ENCODE data around the gene STON2. TPM values are rescaled to one million over a fixed set of nuclear protein-coding genes. Genes with fewer than 3 reads are reported as not detected.

The STON2 gene
- total RNA-seq, 2 experiments from 2014 or later: not detected

DNA sequence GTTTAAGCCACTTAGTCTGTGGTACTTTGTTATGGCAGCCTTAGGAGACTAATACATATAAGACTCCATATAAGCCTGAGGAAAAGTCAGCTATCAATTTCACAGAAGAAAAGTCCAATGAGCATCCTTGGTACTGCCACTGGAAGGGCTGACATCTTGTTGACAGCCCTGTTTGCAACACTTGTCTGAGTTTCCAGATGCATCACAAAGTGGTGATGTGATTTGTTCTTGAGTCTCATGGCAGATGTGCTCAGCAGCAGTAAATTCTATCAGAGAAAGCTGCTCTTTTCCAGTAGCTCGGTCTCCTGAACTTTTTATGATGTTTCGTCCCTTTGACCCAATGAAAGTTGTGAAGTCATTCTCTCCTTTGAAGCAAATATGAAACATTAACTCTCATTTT is 54.3 kb downstream of the STON2 start:
- no peaks in the 10 kb centered on the region for H3K36me3 Mint-ChIP-seq (ENCODE audit: low read depth)
- no peak overlapping the region for H3K27ac Mint-ChIP-seq
- no peaks in the 10 kb centered on the region for H3K4me1 ChIP-seq (ENCODE audit: insufficient read depth, low read length)
- no peak overlapping the region for H3K4me3 Mint-ChIP-seq
- H3K27me3 Mint-ChIP-seq: peaks cover 16% of the 10 kb centered on the region
- CTCF ChIA-PET: no interaction called here
- TF ChIP-seq, protein P1, sequence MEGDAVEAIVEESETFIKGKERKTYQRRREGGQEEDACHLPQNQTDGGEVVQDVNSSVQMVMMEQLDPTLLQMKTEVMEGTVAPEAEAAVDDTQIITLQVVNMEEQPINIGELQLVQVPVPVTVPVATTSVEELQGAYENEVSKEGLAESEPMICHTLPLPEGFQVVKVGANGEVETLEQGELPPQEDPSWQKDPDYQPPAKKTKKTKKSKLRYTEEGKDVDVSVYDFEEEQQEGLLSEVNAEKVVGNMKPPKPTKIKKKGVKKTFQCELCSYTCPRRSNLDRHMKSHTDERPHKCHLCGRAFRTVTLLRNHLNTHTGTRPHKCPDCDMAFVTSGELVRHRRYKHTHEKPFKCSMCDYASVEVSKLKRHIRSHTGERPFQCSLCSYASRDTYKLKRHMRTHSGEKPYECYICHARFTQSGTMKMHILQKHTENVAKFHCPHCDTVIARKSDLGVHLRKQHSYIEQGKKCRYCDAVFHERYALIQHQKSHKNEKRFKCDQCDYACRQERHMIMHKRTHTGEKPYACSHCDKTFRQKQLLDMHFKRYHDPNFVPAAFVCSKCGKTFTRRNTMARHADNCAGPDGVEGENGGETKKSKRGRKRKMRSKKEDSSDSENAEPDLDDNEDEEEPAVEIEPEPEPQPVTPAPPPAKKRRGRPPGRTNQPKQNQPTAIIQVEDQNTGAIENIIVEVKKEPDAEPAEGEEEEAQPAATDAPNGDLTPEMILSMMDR (IDR thresholded peaks at IDR 0.05): no peak
- no peak overlapping the region for H3K4me3 ChIP-seq (ENCODE audit: low read length)
- H3K4me1 Mint-ChIP-seq (ENCODE audit: low read depth): no peaks in the 10 kb centered on the region
- DNase-seq: no peak
- no peaks in the 10 kb centered on the region for H3K27me3 ChIP-seq (ENCODE audit: control insufficient read depth in 1 of 2, insufficient read depth in 2 of 2, low read length in 2 of 2)
- peaks cover 0 to 4% of the 10 kb centered on the region in 2 experiments for H3K9me3 ChIP-seq (ENCODE audit: control insufficient read depth in 1 of 2, insufficient read depth in 1 of 2, low read length in 2 of 2)
- H3K27ac ChIP-seq (ENCODE audit: low read depth in 1 of 2, low read length in 2 of 2): no peak overlapping the region
- POLR2A ChIA-PET: no interaction called here
- intact Hi-C loops (cut with DNase I, micrococcal nuclease): no loop called here
- no peaks in the 10 kb centered on the region for H3K36me3 ChIP-seq (ENCODE audit: insufficient read depth, low read length)
- no peak for ATAC-seq (ENCODE audit: poor library complexity)
- H3K9me3 Mint-ChIP-seq: no peaks in the 10 kb centered on the region

DNA sequence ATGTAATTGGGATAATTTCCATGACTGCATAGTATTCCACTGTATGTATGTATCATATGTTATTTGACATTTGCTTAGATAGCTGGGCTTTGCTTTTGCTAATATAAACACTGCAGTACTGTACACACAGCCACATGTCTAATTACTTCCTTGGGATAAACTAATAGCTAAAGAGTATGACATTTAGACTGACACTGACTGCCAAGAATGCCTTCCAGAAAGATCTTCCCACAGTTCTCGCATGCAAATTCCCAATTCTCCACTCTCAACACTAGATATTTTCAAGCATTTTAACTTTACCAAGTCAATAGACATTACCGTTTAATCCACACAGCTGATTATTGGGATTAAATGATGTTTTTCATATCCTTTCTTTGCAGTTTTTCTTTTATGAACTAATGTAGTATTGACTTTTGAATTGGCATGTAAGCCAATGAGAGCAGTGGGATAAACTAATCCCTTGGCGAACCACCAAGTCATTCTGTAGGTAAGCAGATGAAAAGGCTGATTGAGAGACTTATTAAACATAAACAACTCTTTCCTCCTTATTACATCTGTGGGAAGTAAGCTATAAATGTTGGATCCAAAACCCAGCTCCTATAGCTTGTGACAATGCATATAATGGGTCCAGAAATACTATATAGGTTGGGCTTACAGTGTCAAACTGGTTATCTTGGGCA is 55.5 kb downstream of the STON2 start:
- ChIA-PET POLR2A (no interaction called here), CTCF (interaction anchor here (1.1 kb wide), 1 partner anchor 11 kb away, joined by 3 read pairs; no protein-coding TSS in a partner anchor)
- Histone ChIP-seq H3K4me3 (ENCODE audit: low read length) (no peak overlapping the region), H3K4me1 (ENCODE audit: insufficient read depth, low read length) (no peaks in the 10 kb centered on the region), H3K36me3 (ENCODE audit: insufficient read depth, low read length) (no peaks in the 10 kb centered on the region), H3K27ac (ENCODE audit: low read depth in 1 of 2, low read length in 2 of 2) (no peak overlapping the region), H3K9me3 (ENCODE audit: control insufficient read depth in 1 of 2, insufficient read depth in 1 of 2, low read length in 2 of 2) (peaks cover 0 to 4% of the 10 kb centered on the region in 2 experiments), H3K27me3 (ENCODE audit: control insufficient read depth in 1 of 2, insufficient read depth in 2 of 2, low read length in 2 of 2) (no peaks in the 10 kb centered on the region)
- intact Hi-C loops (cut with DNase I, micrococcal nuclease): no loop called here
- DNase-seq (no peak), ATAC-seq (ENCODE audit: poor library complexity) (no peak)
- H3K36me3 Mint-ChIP-seq (ENCODE audit: low read depth): no peaks in the 10 kb centered on the region
- H3K4me1 Mint-ChIP-seq (ENCODE audit: low read depth): no peaks in the 10 kb centered on the region
- no peaks in the 10 kb centered on the region for H3K9me3 Mint-ChIP-seq
- TF ChIP-seq, protein P1 (IDR thresholded peaks at IDR 0.05): no peak
- H3K27me3 Mint-ChIP-seq: peaks cover 16% of the 10 kb centered on the region
- H3K4me3 Mint-ChIP-seq: no peak overlapping the region
- H3K27ac Mint-ChIP-seq: no peak overlapping the region

DNA sequence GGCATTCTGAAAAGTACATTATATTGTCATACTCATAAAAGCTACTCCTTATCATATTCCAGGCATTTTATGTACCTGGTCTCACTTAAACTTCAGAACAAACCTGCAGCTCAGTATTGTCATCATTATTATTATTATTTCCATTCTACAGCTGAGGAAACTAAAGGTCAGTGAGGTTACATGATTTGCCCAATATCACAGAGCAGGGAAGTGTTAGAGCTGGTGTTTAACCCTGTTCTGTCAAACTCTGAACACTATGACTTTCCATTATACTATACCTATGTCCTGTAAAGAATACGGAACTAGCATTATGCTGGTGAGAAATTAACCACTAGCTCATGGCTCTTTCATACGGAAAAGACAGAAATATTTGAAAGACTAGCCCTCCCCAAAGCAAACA is 56.4 kb downstream of the STON2 start:
- Mint-ChIP-seq H3K4me1 (ENCODE audit: low read depth) (no peaks in the 10 kb centered on the region), H3K9me3 (no peaks in the 10 kb centered on the region), H3K36me3 (ENCODE audit: low read depth) (no peaks in the 10 kb centered on the region), H3K27me3 (peaks cover 18% of the 10 kb centered on the region), H3K4me3 (no peak overlapping the region), H3K27ac (no peak overlapping the region)
- Histone ChIP-seq H3K4me1 (ENCODE audit: insufficient read depth, low read length) (no peaks in the 10 kb centered on the region), H3K9me3 (ENCODE audit: control insufficient read depth in 1 of 2, insufficient read depth in 1 of 2, low read length in 2 of 2) (peaks cover 0 to 4% of the 10 kb centered on the region in 2 experiments), H3K36me3 (ENCODE audit: insufficient read depth, low read length) (no peaks in the 10 kb centered on the region), H3K27me3 (ENCODE audit: control insufficient read depth in 1 of 2, insufficient read depth in 2 of 2, low read length in 2 of 2) (no peaks in the 10 kb centered on the region), H3K4me3 (ENCODE audit: low read length) (no peak overlapping the region), H3K27ac (ENCODE audit: low read depth in 1 of 2, low read length in 2 of 2) (no peak overlapping the region)
- POLR2A ChIA-PET: no interaction called here
- intact Hi-C loops (cut with DNase I, micrococcal nuclease): no loop called here
- CTCF ChIA-PET: interaction anchor here (1.1 kb wide), 1 partner anchor 10 kb away, joined by 3 read pairs; no protein-coding TSS in a partner anchor
- DNase-seq (no peak), ATAC-seq (ENCODE audit: poor library complexity) (no peak)
- TF ChIP-seq, protein P1 (IDR thresholded peaks at IDR 0.05): no peak
